Activated B cell treated with CpG ODN at 0.5 μM for 24 hours (primary cell): ENCODE data around the gene LGALS9B. TPM values are rescaled to one million over a fixed set of nuclear protein-coding genes. Genes with fewer than 3 reads are reported as not detected.
"Not testable (repeated sequence)": the region's sequence is repeated elsewhere in the genome, so short reads cannot be mapped to it uniquely, and the experiment has no call there.

Experiments
- ATAC-seq: fragments of 200-7000 bp; cut with Tn5 transposase; one replicate; pipeline ENCODE4 v1.10.0; 2021; ENCODE audit warnings: low read depth, mild to moderate bottlenecking, moderate library complexity
- CTCF ChIA-PET: fragments of 350-600 bp; sonication (Branson Sonifier 250); formaldehyde crosslinking; loops from one replicate; lab custom pipeline; 2021; ENCODE audit warnings: antibody characterized with exemption; lab: Charles Lee
- POLR2A ChIA-PET: fragments of 350-600 bp; sonication (Branson Sonifier 250); formaldehyde crosslinking; loops from one replicate; lab custom pipeline; 2021; ENCODE audit warnings: antibody characterized with exemption; lab: Charles Lee
- DNase-seq: peaks from one replicate; pipeline ENCODE4 v3.0.0; 2022
- H3K27ac Mint-ChIP-seq: one replicate; pipeline ENCODE4 v1.8.0; 2020; ENCODE audit warnings: mixed read lengths
- H3K27me3 Mint-ChIP-seq: one replicate; pipeline ENCODE4 v1.8.0; 2021; ENCODE audit warnings: mixed read lengths
- H3K36me3 Mint-ChIP-seq: one replicate; pipeline ENCODE4 v1.8.0; 2021; ENCODE audit warnings: low read depth, mixed read lengths
- H3K4me1 Mint-ChIP-seq: one replicate; pipeline ENCODE4 v1.8.0; 2021; ENCODE audit warnings: mixed read lengths
- H3K4me3 Mint-ChIP-seq: one replicate; pipeline ENCODE4 v1.8.0; 2020; ENCODE audit warnings: mild to moderate bottlenecking, mixed read lengths
- H3K9me3 Mint-ChIP-seq: one replicate; pipeline ENCODE4 v1.8.0; 2020; ENCODE audit warnings: mixed read lengths
- intact Hi-C: fragments of 100-400 bp; cut with micrococcal nuclease; formaldehyde crosslinking; loops from one replicate; pipeline ENCODE4 v1.15.1; 2024
- total RNA-seq: library from RNA; stranded (reverse); gene quantifications from 2 replicates; pipeline ENCODE4 v1.2.3, GENCODE V29; 2022

The LGALS9B gene
- total RNA-seq, 1 donor from 2014 or later, result not detected

- H3K4me1 Mint-ChIP-seq, intact Hi-C loops, H3K36me3 Mint-ChIP-seq, ATAC-seq, POLR2A ChIA-PET, DNase-seq, H3K9me3 Mint-ChIP-seq, H3K27ac Mint-ChIP-seq, CTCF ChIA-PET, H3K4me3 Mint-ChIP-seq, H3K27me3 Mint-ChIP-seq: not testable (repeated sequence)
Measured at GRCh38 chr17:20440665-20441064, 26.7 kb downstream of the LGALS9B start.

GRCh38 chr17:20435166-20435565, 32.2 kb downstream of the LGALS9B start:
- H3K4me1 Mint-ChIP-seq, H3K4me3 Mint-ChIP-seq, H3K27me3 Mint-ChIP-seq, ATAC-seq, H3K9me3 Mint-ChIP-seq, POLR2A ChIA-PET, intact Hi-C loops, H3K27ac Mint-ChIP-seq, CTCF ChIA-PET, H3K36me3 Mint-ChIP-seq, DNase-seq: not testable (repeated sequence)

GRCh38 chr17:20433382-20433781, 34.0 kb downstream of the LGALS9B start:
- DNase-seq, intact Hi-C loops, H3K4me3 Mint-ChIP-seq, ATAC-seq, H3K4me1 Mint-ChIP-seq, H3K9me3 Mint-ChIP-seq, CTCF ChIA-PET, H3K36me3 Mint-ChIP-seq, POLR2A ChIA-PET, H3K27ac Mint-ChIP-seq, H3K27me3 Mint-ChIP-seq: not testable (repeated sequence)

- H3K36me3 Mint-ChIP-seq, intact Hi-C loops, POLR2A ChIA-PET: not testable (repeated sequence)
Measured at GRCh38 chr17:20427264-20427663, 40.1 kb downstream of the LGALS9B start.

DNA sequence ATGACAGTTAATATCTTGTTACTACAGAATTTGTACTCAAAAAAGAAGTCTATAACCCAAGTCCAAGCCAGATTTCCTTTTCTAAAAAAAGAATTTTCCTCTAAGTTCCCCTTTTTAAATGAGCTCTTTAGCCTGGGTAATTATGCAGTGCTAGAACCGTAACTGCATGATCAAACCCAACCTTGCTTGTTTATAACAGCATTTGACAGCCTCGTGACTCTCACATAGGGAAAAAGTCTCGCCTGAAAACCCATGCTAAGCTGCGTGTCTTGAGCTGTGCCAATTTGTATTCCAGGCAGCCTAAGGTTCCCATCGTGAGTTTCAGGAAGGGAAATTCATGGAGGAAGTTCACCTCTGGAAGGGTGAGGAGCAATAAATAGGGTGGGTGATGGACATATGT, 44.5 kb downstream of the LGALS9B start:
- DNase-seq, POLR2A ChIA-PET, H3K4me1 Mint-ChIP-seq, H3K27me3 Mint-ChIP-seq, H3K27ac Mint-ChIP-seq, ATAC-seq, H3K4me3 Mint-ChIP-seq, H3K36me3 Mint-ChIP-seq, intact Hi-C loops, H3K9me3 Mint-ChIP-seq, CTCF ChIA-PET: not testable (repeated sequence)

More at GRCh38 chr17:20427264-20427663, 40.1 kb downstream of the LGALS9B start:
- H3K9me3 Mint-ChIP-seq, H3K4me3 Mint-ChIP-seq, H3K4me1 Mint-ChIP-seq, ATAC-seq, CTCF ChIA-PET, H3K27ac Mint-ChIP-seq, DNase-seq, H3K27me3 Mint-ChIP-seq: not testable (repeated sequence)

- H3K36me3 Mint-ChIP-seq, intact Hi-C loops, H3K27ac Mint-ChIP-seq, CTCF ChIA-PET, DNase-seq, H3K4me1 Mint-ChIP-seq, H3K4me3 Mint-ChIP-seq, H3K9me3 Mint-ChIP-seq, ATAC-seq, H3K27me3 Mint-ChIP-seq, POLR2A ChIA-PET: not testable (repeated sequence)
Measured at GRCh38 chr17:20418838-20419237, 48.5 kb downstream of the LGALS9B start.

GRCh38 chr17:20417492-20418080, 49.8 kb downstream of the LGALS9B start:
- H3K9me3 Mint-ChIP-seq, POLR2A ChIA-PET: not testable (repeated sequence)

DNA sequence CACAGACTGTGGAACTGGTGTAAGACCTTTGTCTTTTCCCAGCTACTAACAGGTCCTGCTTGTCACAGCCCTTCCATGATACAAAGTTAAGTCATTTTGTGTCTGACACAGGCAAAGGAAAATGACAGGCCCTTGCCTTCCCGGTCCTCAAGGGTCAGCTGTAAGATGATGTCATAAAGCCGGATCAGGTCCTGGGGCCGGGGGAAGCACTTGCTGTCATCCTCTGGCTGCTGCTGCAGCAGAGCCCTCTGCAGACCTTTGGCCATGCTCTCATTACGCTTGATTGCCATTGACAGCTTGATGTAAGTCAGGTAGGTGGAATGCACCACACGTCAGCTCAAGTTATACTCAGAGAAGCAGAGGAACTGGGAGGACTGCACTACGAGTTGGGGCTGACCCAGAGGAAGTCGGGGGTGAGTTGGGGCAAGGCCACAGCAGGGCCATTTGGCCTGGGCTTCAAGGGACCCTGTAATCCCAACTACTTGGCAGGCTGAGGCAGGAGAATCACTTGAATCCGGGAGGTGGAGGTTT, 50.9 kb downstream of the LGALS9B start:
- DNase-seq, H3K9me3 Mint-ChIP-seq, H3K27ac Mint-ChIP-seq, H3K36me3 Mint-ChIP-seq, CTCF ChIA-PET, intact Hi-C loops, POLR2A ChIA-PET, H3K4me3 Mint-ChIP-seq, H3K27me3 Mint-ChIP-seq, ATAC-seq, H3K4me1 Mint-ChIP-seq: not testable (repeated sequence)

More at GRCh38 chr17:20417492-20418080, 49.8 kb downstream of the LGALS9B start:
- ATAC-seq, CTCF ChIA-PET, DNase-seq, H3K27me3 Mint-ChIP-seq, H3K4me1 Mint-ChIP-seq, H3K36me3 Mint-ChIP-seq, intact Hi-C loops, H3K27ac Mint-ChIP-seq, H3K4me3 Mint-ChIP-seq: not testable (repeated sequence)

GRCh38 chr17:20415479-20415878, 51.9 kb downstream of the LGALS9B start:
- POLR2A ChIA-PET, DNase-seq, CTCF ChIA-PET, H3K27ac Mint-ChIP-seq, ATAC-seq, H3K9me3 Mint-ChIP-seq, H3K27me3 Mint-ChIP-seq, intact Hi-C loops, H3K4me3 Mint-ChIP-seq, H3K4me1 Mint-ChIP-seq, H3K36me3 Mint-ChIP-seq: not testable (repeated sequence)

DNA sequence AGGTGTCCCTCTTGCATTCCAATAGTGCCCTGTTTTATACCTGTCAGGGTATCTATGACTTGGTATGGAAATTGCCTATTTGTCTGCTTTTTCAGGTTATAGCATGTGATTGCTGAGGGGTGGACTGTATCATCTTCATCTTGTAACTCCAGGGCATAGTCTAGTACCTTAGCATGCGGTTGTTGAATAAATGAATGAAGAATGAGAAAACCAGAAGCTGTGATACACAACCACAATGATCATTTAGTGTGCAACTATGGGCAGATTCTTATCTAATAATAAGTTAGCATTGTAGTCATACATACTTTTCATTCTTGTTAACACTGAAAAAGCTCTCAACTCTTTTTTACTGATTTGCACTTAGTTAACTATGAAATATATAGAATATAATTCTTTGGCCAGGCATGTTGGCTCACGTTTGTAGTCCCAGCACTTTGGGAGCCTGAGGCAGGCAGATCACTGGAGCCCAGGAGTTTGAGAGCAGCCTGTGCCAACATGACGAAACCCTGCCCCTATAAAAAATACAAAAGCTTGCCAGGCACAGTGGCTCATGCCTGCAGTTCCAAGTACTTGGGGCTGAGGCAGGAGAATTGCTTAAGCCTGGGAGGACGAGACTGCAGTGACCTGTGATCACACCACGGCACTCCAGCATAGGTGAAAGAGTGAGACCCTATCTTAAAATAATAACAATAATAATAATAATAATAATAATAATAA, 65.9 kb downstream of the LGALS9B start:
- POLR2A ChIA-PET, ATAC-seq: not testable (repeated sequence)

GRCh38 chr17:20400559-20401305, 66.6 kb downstream of the LGALS9B start:
- H3K9me3 Mint-ChIP-seq, H3K36me3 Mint-ChIP-seq, intact Hi-C loops, ATAC-seq, CTCF ChIA-PET, H3K27ac Mint-ChIP-seq, H3K4me1 Mint-ChIP-seq, H3K4me3 Mint-ChIP-seq, DNase-seq, POLR2A ChIA-PET, H3K27me3 Mint-ChIP-seq: not testable (repeated sequence)

More for the DNA sequence above, 65.9 kb downstream of the LGALS9B start:
- DNase-seq, H3K36me3 Mint-ChIP-seq, H3K4me1 Mint-ChIP-seq, H3K9me3 Mint-ChIP-seq, intact Hi-C loops, H3K4me3 Mint-ChIP-seq, H3K27me3 Mint-ChIP-seq, H3K27ac Mint-ChIP-seq, CTCF ChIA-PET: not testable (repeated sequence)
